NCI-H2196 (cell line): ENCODE measurements around the gene RAB3C.
"Not testable (repeated sequence)": the region's sequence is repeated elsewhere in the genome, so short reads cannot be mapped to it uniquely, and the experiment has no call there.

ENCODE experiments used
- DNase-seq: peaks from one replicate; lab custom pipeline; 2025; ENCODE audit not compliant: unreplicated experiment; lab: John Stamatoyannopoulos, UW

The RAB3C gene

GRCh38 chr5:58600613-58601012, 17.7 kb downstream of the RAB3C start:
- DNase-seq: not testable (repeated sequence)

GRCh38 chr5:58602889-58603288, 20.0 kb downstream of the RAB3C start:
- not testable (repeated sequence) for DNase-seq

GRCh38 chr5:58606064-58606463, 23.2 kb downstream of the RAB3C start:
- DNase-seq: no peak

GRCh38 chr5:58615972-58616371, 33.1 kb downstream of the RAB3C start:
- DNase-seq: no peak

- no peak for DNase-seq
These were observed 34.4 kb downstream of the RAB3C start for GRCh38 chr5:58617241-58617640.

GRCh38 chr5:58620336-58620735, 37.5 kb downstream of the RAB3C start:
- no peak for DNase-seq

GRCh38 chr5:58622936-58623871, 40.3 kb downstream of the RAB3C start:
- no peak for DNase-seq

GRCh38 chr5:58628626-58629025, 45.8 kb downstream of the RAB3C start:
- no peak for DNase-seq

GRCh38 chr5:58629271-58630159, 46.6 kb downstream of the RAB3C start:
- no peak for DNase-seq

GRCh38 chr5:58631895-58632294, 49.0 kb downstream of the RAB3C start:
- no peak for DNase-seq

GRCh38 chr5:58635416-58635815, 52.5 kb downstream of the RAB3C start:
- DNase-seq: no peak

- no peak for DNase-seq
These were observed 57.1 kb downstream of the RAB3C start for GRCh38 chr5:58640011-58640410.

- DNase-seq: no peak
These were observed 58.7 kb downstream of the RAB3C start for GRCh38 chr5:58641533-58641932.

- DNase-seq: no peak
These were observed 66.0 kb downstream of the RAB3C start for GRCh38 chr5:58648846-58649245.

- no peak for DNase-seq
These were observed 66.8 kb downstream of the RAB3C start for GRCh38 chr5:58649716-58650115.

GRCh38 chr5:58653521-58653920, 70.6 kb downstream of the RAB3C start:
- DNase-seq: no peak

- no peak for DNase-seq
These were observed 83.3 kb downstream of the RAB3C start for GRCh38 chr5:58666141-58666540.

GRCh38 chr5:58666598-58667581, 84.0 kb downstream of the RAB3C start:
- DNase-seq: no peak

- DNase-seq: no peak
These were observed 87.7 kb downstream of the RAB3C start for GRCh38 chr5:58670582-58670981.

- DNase-seq: no peak
These were observed 88.3 kb downstream of the RAB3C start for GRCh38 chr5:58671155-58671554.

GRCh38 chr5:58672521-58672920, 89.6 kb downstream of the RAB3C start:
- no peak for DNase-seq
